Hepatocyte (in vitro differentiated cells): ENCODE measurements around the gene HOXC9.

Experiments used
- CTCF ChIP-seq: fragments of 200-600 bp; sonication (generic); IDR thresholded peaks from 2 replicates; pipeline ENCODE4 v1.5.1; 2016; ENCODE audit warnings: antibody characterized with exemption, mild to moderate bottlenecking; ENCODE audit not compliant: poor library complexity
- EZH2phosphoT487 ChIP-seq: fragments of 200-600 bp; sonication (generic); IDR thresholded peaks from one replicate; pipeline ENCODE4 v1.6.1; 2018; ENCODE audit warnings: antibody characterized with exemption, mild to moderate bottlenecking, low read depth, moderate library complexity; ENCODE audit not compliant: unreplicated experiment, severe bottlenecking

DNA sequence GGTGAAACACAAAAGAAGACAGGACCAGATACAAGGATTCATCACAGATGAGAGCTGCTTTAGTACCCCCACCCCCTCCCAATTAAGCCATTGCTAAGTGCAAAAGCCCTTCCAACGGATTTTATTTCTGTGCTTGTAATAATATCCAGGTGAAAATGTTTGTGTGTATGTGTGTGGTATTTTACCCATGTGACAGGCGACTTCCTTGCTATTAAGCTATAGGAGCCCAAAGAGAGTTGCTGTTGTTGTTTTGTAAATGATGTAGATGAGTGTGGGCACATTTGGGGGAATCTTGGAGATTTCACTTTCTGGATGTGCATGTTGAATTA, 50.5 kb downstream of the HOXC9 start:
- TF ChIP-seq CTCF (no peak), EZH2phosphoT487 (no peak)
